ENCODE measurements around the gene CACNA1C.

- no peak for TF ChIP-seq CTCF (IDR thresholded peaks at IDR 0.05)
- no peak for TF ChIP-seq POLR2A (IDR thresholded peaks at IDR 0.05; ENCODE audit: low read depth)
Observed at GRCh38 chr12:2270846-2271245, 218.1 kb downstream of the CACNA1C start.
